K562 (cell line): ENCODE results near the gene PEX13. TPM values are rescaled to one million over a fixed set of nuclear protein-coding genes. Genes with fewer than 3 reads are reported as not detected.
"Not testable (repeated sequence)": the region's sequence is repeated elsewhere in the genome, so short reads cannot be mapped to it uniquely, and the experiment has no call there.

Source experiments
- ATAC-seq: fragments of 200-7000 bp; cut with Tn5 transposase; 3 replicates; pipeline ENCODE4 v1.9.1; 2020; ENCODE audit warnings: moderate library complexity
- BruUV-seq: library from RNA; stranded (reverse); fragments of 400-500 nt; replicated peaks from 2 replicates; lab custom pipeline; 2021; lab: Mats Ljungman, UMichigan
- CTCF ChIA-PET: fragments of 300-600 bp; formaldehyde crosslinking; extraction: SDS; loops from one replicate; lab custom pipeline; 2021; ENCODE audit warnings: low intra/inter-chr PET ratio; lab: Yijun Ruan, JAX
- POLR2A ChIA-PET: fragments of 300-600, 350-650 bp; sonication (Branson Sonifier 250); formaldehyde crosslinking; extraction: SDS; loops from one replicate; lab custom pipeline; 2021; ENCODE audit warnings: antibody characterized with exemption, inconsistent platforms; lab: Yijun Ruan, JAX
- DNase-seq, 4 experiments: peaks; one replicate each; pipeline versions ENCODE4 v3.0.0 to v3.0.0-alpha.2; 2011 to 2018; ENCODE audit warnings: low spot score in 3 of 4, mixed read lengths in 3 of 4; ENCODE audit errors: extremely low read depth in 1 of 4
- FAIRE-seq: peaks from 2 replicates; lab custom pipeline; 2011; peaks lifted over from hg19 to GRCh38; lab: Jason Lieb, UNC
- H2AFZ ChIP-seq: 2 replicates; pipeline ENCODE4 v1.6.0; 2011; ENCODE audit warnings: low read depth, low read length, control low read depth, inconsistent platforms
- H3K27ac ChIP-seq: fragments of 200-600 bp; 3 replicates; pipeline ENCODE4 v1.8.0; 2011; ENCODE audit warnings: low read depth, mild to moderate bottlenecking, control low read depth, inconsistent platforms, low read length, moderate library complexity, mixed read lengths; ENCODE audit errors: extremely low read depth
- H3K27me3 ChIP-seq, 2 experiments: fragments of 300-600 bp in 1 of 2; 2 replicates in 1 of 2; 3 replicates in 1 of 2; pipeline versions ENCODE4 v1.6.0 to v1.8.0; 2011; ENCODE audit warnings: inconsistent platforms in 2 of 2, low read length in 2 of 2, mild to moderate bottlenecking in 1 of 2, mixed read lengths in 1 of 2, moderate library complexity in 1 of 2; ENCODE audit not compliant: control insufficient read depth in 2 of 2, insufficient read depth in 2 of 2
- H3K36me3 ChIP-seq: fragments of 300-600 bp; 3 replicates; pipeline ENCODE4 v1.8.0; 2011; ENCODE audit warnings: mild to moderate bottlenecking, low read length, inconsistent platforms; ENCODE audit not compliant: control insufficient read depth, insufficient read depth
- H3K4me1 ChIP-seq, 2 experiments: fragments of 200-600 bp in 1 of 2; replicated peaks in 1 of 2; 2 replicates in 1 of 2; 3 replicates in 1 of 2; pipeline versions ENCODE4 v1.5.1 to v1.8.0; 2011; ENCODE audit warnings: inconsistent platforms in 2 of 2, low read length in 2 of 2, mild to moderate bottlenecking in 1 of 2, mixed read lengths in 1 of 2, moderate library complexity in 1 of 2; ENCODE audit not compliant: control insufficient read depth in 2 of 2, insufficient read depth in 2 of 2
- H3K4me2 ChIP-seq: 2 replicates; pipeline ENCODE4 v1.6.1; 2011; ENCODE audit warnings: low read length, control low read depth, inconsistent platforms, mixed read lengths; ENCODE audit not compliant: insufficient read depth
- H3K4me3 ChIP-seq: fragments of 200-600 bp; sonication (generic), shearing (Covaris generic); 2 replicates; pipeline ENCODE4 v1.5.1; 2016; ENCODE audit warnings: control low read depth, inconsistent platforms
- H3K79me2 ChIP-seq: fragments of 200-600 bp; 3 replicates; pipeline ENCODE4 v1.8.0; 2011; ENCODE audit warnings: low read length, inconsistent platforms; ENCODE audit not compliant: control insufficient read depth, insufficient read depth
- H3K9ac ChIP-seq, 2 experiments: 2 replicates each; pipeline versions ENCODE4 v1.6.0 to v1.6.1; 2011; ENCODE audit warnings: low read depth in 2 of 2, low read length in 2 of 2, control low read depth in 1 of 2, inconsistent platforms in 1 of 2, mild to moderate bottlenecking in 1 of 2, mixed read lengths in 1 of 2; ENCODE audit not compliant: insufficient read depth in 1 of 2
- H3K9me1 ChIP-seq: one replicate; pipeline ENCODE4 v1.6.0; 2011; ENCODE audit warnings: inconsistent platforms, mild to moderate bottlenecking, low read length, moderate library complexity; ENCODE audit not compliant: control insufficient read depth, insufficient read depth
- H3K9me3 ChIP-seq: replicated peaks from 2 replicates; pipeline ENCODE4 v1.5.1; 2011; ENCODE audit warnings: low read depth, low read length, inconsistent platforms; ENCODE audit not compliant: control insufficient read depth, insufficient read depth
- H4K20me1 ChIP-seq: replicated peaks from 2 replicates; pipeline ENCODE4 v1.6.1; 2011; ENCODE audit warnings: low read length, inconsistent platforms, mixed read lengths; ENCODE audit not compliant: control insufficient read depth, insufficient read depth
- BRF1 ChIP-seq: IDR thresholded peaks from 3 replicates; pipeline ENCODE4 v1.6.1; 2011; ENCODE audit warnings: borderline replicate concordance, mild to moderate bottlenecking; ENCODE audit not compliant: insufficient read length; ENCODE audit errors: extremely low read depth
- CXXC5 ChIP-seq: fragments of 250-450 bp; sonication (Bioruptor Pico); IDR thresholded peaks from 2 replicates; pipeline ENCODE4 v1.8.0; 2022; ENCODE audit warnings: inconsistent platforms, mild to moderate bottlenecking, moderate library complexity
- ESRRA ChIP-seq: fragments of 450-650 bp; IDR thresholded peaks from 2 replicates; pipeline ENCODE4 v1.6.1; 2014; ENCODE audit warnings: low read depth, mild to moderate bottlenecking, moderate library complexity, borderline replicate concordance
- HMG20A ChIP-seq: fragments of 450-650 bp; formaldehyde crosslinking; conservative IDR thresholded peaks from 2 replicates; pipeline ENCODE4 v1.4.0; 2020; ENCODE audit warnings: mild to moderate bottlenecking, mixed read lengths
- KLF10 ChIP-seq: fragments of 250-450 bp; sonication (Bioruptor Pico); IDR thresholded peaks from 2 replicates; pipeline ENCODE4 v1.6.1; 2021; ENCODE audit warnings: matching md5 sums
- KLF13 ChIP-seq: fragments of 450-650 bp; IDR thresholded peaks from 2 replicates; pipeline ENCODE4 v1.6.1; 2016; ENCODE audit warnings: missing genetic modification characterization, low read depth, mild to moderate bottlenecking, missing compliant biosample characterization, moderate library complexity, borderline replicate concordance
- MAFK ChIP-seq: IDR thresholded peaks from 2 replicates; pipeline ENCODE4 v1.6.1; 2011; ENCODE audit warnings: low read length, improper control_type of control experiment
- NR1H2 ChIP-seq: sonication (generic); formaldehyde crosslinking; IDR thresholded peaks from 2 replicates; pipeline ENCODE4 v1.4.0; 2020; ENCODE audit warnings: mild to moderate bottlenecking, missing genetic modification reagents
- POLR2B ChIP-seq: fragments of 450-650 bp; IDR thresholded peaks from 2 replicates; pipeline ENCODE4 v1.6.1; 2018; ENCODE audit warnings: low read depth; ENCODE audit not compliant: partially characterized antibody
- SPI1 ChIP-seq: IDR thresholded peaks from 2 replicates; pipeline ENCODE4 v1.6.1; 2011; ENCODE audit warnings: low read depth, low read length, control low read depth, borderline replicate concordance
- WGBS: fragments of 100-300 bp; shearing (Covaris generic); methylation state at CpG from one replicate; pipeline ENCODE4 v1.1.6; 2016; ENCODE audit warnings: low coverage, mixed read lengths; ENCODE audit not compliant: insufficient coverage; ENCODE audit errors: missing lambda C conversion rate; 5-methylcytosine and 5-hydroxymethylcytosine counted together
- in situ Hi-C: fragments of 300-500 bp; cut with MboI; formaldehyde crosslinking; loops from 4 replicates; pipeline ENCODE4 v1.15.0; 2018; ENCODE audit warnings: inconsistent platforms, mixed read lengths
- intact Hi-C: fragments of 100-400 bp; cut with micrococcal nuclease; formaldehyde crosslinking; loops from 2 replicates; pipeline ENCODE4 v1.14.2; 2022
- polyA plus RNA-seq, 8 experiments: library from polyadenylated mRNA; depleted of rRNA in 4 of 8; stranded (reverse) in 5 of 8; unstranded in 3 of 8; fragments of >200 nt; fragmentation: Nextera tagmentation in 2 of 8; fragmentation: Illumina TruSeq in 1 of 8; extraction: Ambion mirVana in 2 of 8; extraction: Trizol in 1 of 8; gene quantifications; 2 replicates each; pipeline versions ENCODE4 v1.2.1 to v1.2.3, GENCODE V29; 2011 to 2014; ENCODE audit warnings: inconsistent platforms in 1 of 8, missing spikeins in 1 of 8
- total RNA-seq, 7 experiments: library from RNA; depleted of rRNA in 6 of 7; stranded (reverse); fragments of >200 nt in 6 of 7; fragmentation: Illumina TruSeq in 2 of 7; extraction: Trizol in 2 of 7; gene quantifications; 2 replicates each; pipeline versions ENCODE4 v1.2.1 to v1.2.3, GENCODE V29; 2011 to 2021; ENCODE audit warnings: low replicate concordance in 1 of 7
- TF ChIP-seq, protein P1 (sequence below): fragments of 450-650 bp; IDR thresholded peaks from 2 replicates; pipeline ENCODE4 v1.6.1; 2016; ENCODE audit warnings: low read depth, mild to moderate bottlenecking, moderate library complexity
- TF ChIP-seq, protein P2 (sequence below): fragments of 450-650 bp; IDR thresholded peaks from 2 replicates; pipeline ENCODE4 v1.6.1; 2016; ENCODE audit warnings: missing biosample characterization, missing genetic modification characterization

The PEX13 gene
- total and polyA plus RNA-seq, 9 of the 15 experiments (the other 6 are each of a cell fraction or from before 2014, with no cell fraction given): 4.0 to 30.4 (median 18.8) TPM

DNA sequence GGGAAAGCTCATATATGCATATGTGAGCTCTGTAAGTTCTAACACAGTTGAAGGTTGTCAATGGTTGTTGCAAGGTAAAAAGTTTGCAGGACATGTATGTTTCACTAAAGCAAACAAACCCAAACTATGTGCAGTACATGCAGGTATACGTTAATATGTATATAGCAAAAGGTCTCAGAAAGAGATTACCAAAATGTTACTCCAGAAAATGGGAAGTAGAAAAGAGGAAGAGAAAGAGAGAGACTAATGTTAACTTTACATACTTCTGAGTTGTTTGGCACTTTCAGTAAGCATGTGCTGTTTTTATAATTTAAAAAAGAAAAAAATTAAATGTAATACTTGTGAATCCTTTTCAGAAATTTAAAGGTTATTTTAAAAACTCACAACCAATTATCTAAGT lies 32.8 kb upstream of the PEX13 start:
- no peak overlapping the region for H3K9ac ChIP-seq
- no TSS peak for BruUV-seq

DNA sequence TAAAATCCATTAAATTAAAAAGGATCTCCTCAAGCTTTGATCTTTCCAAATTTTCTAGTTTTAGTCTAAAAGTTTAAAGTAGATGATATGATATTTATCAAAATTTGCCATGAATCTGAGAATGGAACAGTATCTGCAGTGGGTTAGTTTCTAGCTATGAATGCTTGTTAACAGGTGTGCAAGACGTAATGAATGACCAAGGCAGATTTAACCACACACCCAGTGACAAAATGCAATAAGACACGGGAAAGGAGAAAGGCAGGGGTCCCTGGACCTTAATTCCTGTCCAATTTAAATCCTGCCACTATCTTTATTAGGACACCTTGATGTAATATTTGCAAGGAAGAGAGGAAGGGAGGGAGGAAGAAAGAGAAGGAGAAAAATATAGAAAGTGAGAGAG lies 30.5 kb upstream of the PEX13 start:
- no peak overlapping the region for H2AFZ ChIP-seq
- CTCF ChIA-PET: no interaction called here

More for the DNA sequence above, 32.8 kb upstream of the PEX13 start:
- H3K9me3 ChIP-seq: no peaks in the 10 kb centered on the region
- no peak overlapping the region for H3K27ac ChIP-seq
- H3K4me1 ChIP-seq: no peaks in the 10 kb centered on the region; a peak in 1 of 5 replicates
- no peaks in the 10 kb centered on the region for H4K20me1 ChIP-seq
- no peak for FAIRE-seq
- TF ChIP-seq SPI1 (peak; percentile 78; the same call in 1 of the 2 replicates), POLR2B (no peak)
- no peaks in the 10 kb centered on the region for H3K79me2 ChIP-seq
- H3K36me3 ChIP-seq: no peaks in the 10 kb centered on the region
- WGBS: 17% methylated on average over 1 of the region's 1 CpG
- no peak for DNase-seq
- intact Hi-C loops (no loop called here), in situ Hi-C loops (no loop called here)
- H3K27me3 ChIP-seq: no peaks in the 10 kb centered on the region
- no peak for ATAC-seq
- ChIA-PET POLR2A (no interaction called here), CTCF (no interaction called here)
- H3K9me1 ChIP-seq: no peaks in the 10 kb centered on the region
- H2AFZ ChIP-seq: no peak overlapping the region
- H3K4me3 ChIP-seq: no peak overlapping the region
- no peak overlapping the region for H3K4me2 ChIP-seq

DNA sequence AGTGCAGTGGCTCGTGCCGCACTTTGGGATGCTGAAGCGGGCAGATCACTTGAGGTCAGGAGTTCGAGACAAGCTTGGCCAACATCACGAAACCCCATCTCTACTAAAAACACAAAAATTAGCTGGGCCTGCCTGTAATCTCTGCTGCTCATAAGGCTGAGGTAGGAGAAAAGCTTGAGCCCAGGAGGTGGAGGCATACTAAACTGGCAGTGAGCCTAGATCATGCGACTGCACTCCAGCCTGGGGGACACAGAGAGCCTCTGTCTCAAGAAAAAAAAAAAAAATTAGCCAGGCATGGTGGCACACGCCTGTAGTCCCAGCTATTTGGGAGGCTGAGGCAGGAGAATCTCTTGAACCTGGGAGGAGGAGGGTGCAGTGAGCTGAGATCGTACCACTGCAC lies 29.9 kb upstream of the PEX13 start:
- H4K20me1 ChIP-seq, H3K9me3 ChIP-seq, intact Hi-C loops, H3K27ac ChIP-seq, CTCF ChIA-PET, ATAC-seq, H2AFZ ChIP-seq, in situ Hi-C loops, H3K79me2 ChIP-seq, H3K4me2 ChIP-seq, H3K9me1 ChIP-seq, BruUV-seq, FAIRE-seq, DNase-seq, H3K4me3 ChIP-seq, H3K27me3 ChIP-seq, H3K9ac ChIP-seq, H3K36me3 ChIP-seq, H3K4me1 ChIP-seq: not testable (repeated sequence)
- 81% methylated on average over 7 of the region's 8 CpGs for WGBS
- POLR2A ChIA-PET: interaction anchor here (0.6 kb wide), 1 partner anchor 10 kb away, joined by 3 read pairs; no protein-coding TSS in a partner anchor

More for the DNA sequence above, 30.5 kb upstream of the PEX13 start:
- H3K4me3 ChIP-seq: no peak overlapping the region
- H3K4me1 ChIP-seq: no peaks in the 10 kb centered on the region; a peak in 1 of 5 replicates
- no peak overlapping the region for H3K4me2 ChIP-seq
- in situ Hi-C loops (no loop called here), intact Hi-C loops (no loop called here)
- ATAC-seq: no peak
- H3K27ac ChIP-seq: no peak overlapping the region
- H3K79me2 ChIP-seq: no peaks in the 10 kb centered on the region
- no peaks in the 10 kb centered on the region for H3K36me3 ChIP-seq
- H3K27me3 ChIP-seq: no peaks in the 10 kb centered on the region
- H3K9me3 ChIP-seq: no peaks in the 10 kb centered on the region
- WGBS: 33% methylated on average over 2 of the region's 2 CpGs
- TF ChIP-seq MAFK (no peak), KLF13 (no peak), ESRRA (no peak), CXXC5 (CRISPR knock-in tag) (no peak), KLF10 (CRISPR knock-in tag) (no peak), NR1H2 (no peak), HMG20A (no peak), BRF1 (no peak)
- TF ChIP-seq, protein P1, sequence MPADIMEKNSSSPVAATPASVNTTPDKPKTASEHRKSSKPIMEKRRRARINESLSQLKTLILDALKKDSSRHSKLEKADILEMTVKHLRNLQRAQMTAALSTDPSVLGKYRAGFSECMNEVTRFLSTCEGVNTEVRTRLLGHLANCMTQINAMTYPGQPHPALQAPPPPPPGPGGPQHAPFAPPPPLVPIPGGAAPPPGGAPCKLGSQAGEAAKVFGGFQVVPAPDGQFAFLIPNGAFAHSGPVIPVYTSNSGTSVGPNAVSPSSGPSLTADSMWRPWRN: no peak
- TF ChIP-seq, protein P2, sequence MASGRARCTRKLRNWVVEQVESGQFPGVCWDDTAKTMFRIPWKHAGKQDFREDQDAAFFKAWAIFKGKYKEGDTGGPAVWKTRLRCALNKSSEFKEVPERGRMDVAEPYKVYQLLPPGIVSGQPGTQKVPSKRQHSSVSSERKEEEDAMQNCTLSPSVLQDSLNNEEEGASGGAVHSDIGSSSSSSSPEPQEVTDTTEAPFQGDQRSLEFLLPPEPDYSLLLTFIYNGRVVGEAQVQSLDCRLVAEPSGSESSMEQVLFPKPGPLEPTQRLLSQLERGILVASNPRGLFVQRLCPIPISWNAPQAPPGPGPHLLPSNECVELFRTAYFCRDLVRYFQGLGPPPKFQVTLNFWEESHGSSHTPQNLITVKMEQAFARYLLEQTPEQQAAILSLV (tag): no peak
- POLR2A ChIA-PET: interaction anchor here (1.5 kb wide), 1 partner anchor 13 kb away, joined by 3 read pairs; no protein-coding TSS in a partner anchor
- no TSS peak for BruUV-seq
- no peak for FAIRE-seq
- no peak for DNase-seq
- H3K9ac ChIP-seq: no peak overlapping the region
- no peaks in the 10 kb centered on the region for H4K20me1 ChIP-seq
- no peaks in the 10 kb centered on the region for H3K9me1 ChIP-seq
